NB4 (cell line): ENCODE results near the gene GTF2F1.

Source experiments
- DNase-seq: peaks from one replicate; pipeline ENCODE4 v3.0.0; 2010; ENCODE audit warnings: low read depth
- H3K4me3 ChIP-seq: one replicate; pipeline ENCODE4 v1.5.1; 2011; ENCODE audit warnings: mild to moderate bottlenecking, low read depth, low read length, moderate library complexity
- CTCF ChIP-seq: IDR thresholded peaks from one replicate; pipeline ENCODE4 v1.5.1; 2012; ENCODE audit warnings: low read depth, low read length
- MAX ChIP-seq: IDR thresholded peaks from 2 replicates; pipeline ENCODE4 v1.6.1; 2011; ENCODE audit warnings: low read depth, low read length
- MYC ChIP-seq: IDR thresholded peaks from 2 replicates; pipeline ENCODE4 v1.6.1; 2011; ENCODE audit warnings: low read depth, low read length
- POLR2A ChIP-seq: IDR thresholded peaks from 2 replicates; pipeline ENCODE4 v1.6.1; 2011; ENCODE audit warnings: mild to moderate bottlenecking; ENCODE audit not compliant: insufficient read length; ENCODE audit errors: extremely low read depth

GTF2F1 gene

GRCh38 chr19:6417713-6418561 lies 25.0 kb upstream of the GTF2F1 start:
- H3K4me3 ChIP-seq = no peak overlapping the region
- no peak for DNase-seq
- no peak for TF ChIP-seq MYC

- no peak for DNase-seq
- no peak overlapping the region for H3K4me3 ChIP-seq
- TF ChIP-seq MAX = no peak
- TF ChIP-seq CTCF = no peak
- no peak for TF ChIP-seq MYC
- no peak for TF ChIP-seq POLR2A
Observed at GRCh38 chr19:6416658-6417405, 23.9 kb upstream of the GTF2F1 start.

GRCh38 chr19:6415591-6416190 lies 22.7 kb upstream of the GTF2F1 start:
- no peak for DNase-seq
- no peak overlapping the region for H3K4me3 ChIP-seq
- TF ChIP-seq POLR2A = no peak
- no peak for TF ChIP-seq MYC
- no peak for TF ChIP-seq MAX
- TF ChIP-seq CTCF = no peak

GRCh38 chr19:6414793-6415590 lies 22.0 kb upstream of the GTF2F1 start:
- no peak for DNase-seq
- H3K4me3 ChIP-seq = no peak overlapping the region
- TF ChIP-seq MAX = no peak

- H3K4me3 ChIP-seq = no peak overlapping the region
- TF ChIP-seq MAX (no peak), MYC (no peak), POLR2A (no peak), CTCF (no peak)
- DNase-seq = no peak
Observed at GRCh38 chr19:6413721-6414643, 21.0 kb upstream of the GTF2F1 start.

GRCh38 chr19:6413291-6413690 lies 20.3 kb upstream of the GTF2F1 start:
- no peak for TF ChIP-seq CTCF
- TF ChIP-seq MAX = no peak
- no peak for TF ChIP-seq MYC
- no peak for TF ChIP-seq POLR2A
- no peak overlapping the region for H3K4me3 ChIP-seq
- no peak for DNase-seq
